T-helper 1 cell treated with Interleukin-12 subunit alpha and Interleukin-12 subunit beta and Interleukin-4 antibody, amounts not matched to agents 30 ng/mL and 1 ng/mL, for 36 hours (primary cell): ENCODE measurements around the gene HDDC2. TPM values are rescaled to one million over a fixed set of nuclear protein-coding genes. Genes with fewer than 3 reads are reported as not detected.

ENCODE experiments used
- intact Hi-C: fragments of 100-400 bp; cut with micrococcal nuclease; formaldehyde crosslinking; loops from one replicate; pipeline ENCODE4 v1.15.1; 2024
- total RNA-seq: library from RNA; stranded (reverse); gene quantifications from 2 replicates; pipeline ENCODE4 v1.2.3, GENCODE V29; 2022

The HDDC2 gene
- total RNA-seq, 1 donor from 2014 or later: 52.4 TPM

- intact Hi-C loops: no loop called here
Observed at GRCh38 chr6:125271486-125272159, 30.1 kb downstream of the HDDC2 start.

- intact Hi-C loops: no loop called here
Observed at GRCh38 chr6:125270380-125270779, 31.4 kb downstream of the HDDC2 start.

DNA sequence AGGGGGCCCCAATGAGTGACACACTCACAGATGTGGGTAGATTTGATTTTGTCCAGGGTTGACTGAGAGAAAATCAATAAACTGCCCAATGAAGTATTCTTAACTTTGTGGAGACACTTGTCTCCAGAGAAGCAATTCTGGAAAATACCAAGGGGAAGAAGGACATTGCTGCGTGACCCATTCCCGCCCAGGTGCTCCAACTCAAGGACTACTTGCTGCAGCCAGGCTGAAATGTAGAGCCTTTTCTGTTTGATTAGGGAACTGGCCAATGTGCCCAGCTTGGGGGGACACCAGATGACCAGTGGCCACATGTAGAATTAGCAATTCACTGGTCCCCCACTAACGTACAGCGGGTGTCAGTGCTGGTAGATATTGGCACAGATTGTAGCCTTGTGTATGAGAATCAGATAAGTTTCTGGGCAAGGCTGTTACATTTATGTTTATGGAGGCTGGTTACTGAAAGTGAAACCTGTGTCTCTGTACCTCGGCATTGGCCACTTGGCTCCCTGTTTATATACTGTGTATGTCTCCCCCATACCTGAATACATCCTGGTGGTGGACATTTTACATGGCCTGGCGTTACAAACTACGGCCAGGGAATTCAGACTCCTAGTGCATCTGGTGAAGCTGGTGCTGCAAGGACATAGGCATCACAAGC is 32.3 kb downstream of the HDDC2 start:
- intact Hi-C loops: no loop called here

GRCh38 chr6:125268765-125269164 is 33.0 kb downstream of the HDDC2 start:
- intact Hi-C loops: no loop called here

GRCh38 chr6:125267806-125268523 is 33.8 kb downstream of the HDDC2 start:
- intact Hi-C loops: no loop called here

DNA sequence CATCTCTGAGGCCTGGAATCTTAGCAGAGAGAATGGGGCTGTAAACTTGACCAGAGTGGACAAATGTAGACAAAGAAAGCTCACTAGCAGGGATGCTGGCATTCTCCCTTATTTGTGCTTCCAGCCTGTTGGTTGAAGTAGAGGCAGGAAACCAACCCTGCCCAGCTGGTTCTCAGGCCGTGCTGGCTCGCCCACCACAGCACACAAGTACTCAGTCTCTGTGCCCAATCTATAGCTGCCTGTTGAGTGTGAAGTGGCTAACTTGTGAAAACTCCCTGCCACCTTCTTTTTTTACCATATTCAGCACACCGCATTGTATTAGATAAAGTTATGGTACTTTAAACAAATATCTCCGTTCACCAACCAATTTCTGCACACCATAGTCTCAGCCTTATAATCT is 37.3 kb downstream of the HDDC2 start:
- intact Hi-C loops: no loop called here

DNA sequence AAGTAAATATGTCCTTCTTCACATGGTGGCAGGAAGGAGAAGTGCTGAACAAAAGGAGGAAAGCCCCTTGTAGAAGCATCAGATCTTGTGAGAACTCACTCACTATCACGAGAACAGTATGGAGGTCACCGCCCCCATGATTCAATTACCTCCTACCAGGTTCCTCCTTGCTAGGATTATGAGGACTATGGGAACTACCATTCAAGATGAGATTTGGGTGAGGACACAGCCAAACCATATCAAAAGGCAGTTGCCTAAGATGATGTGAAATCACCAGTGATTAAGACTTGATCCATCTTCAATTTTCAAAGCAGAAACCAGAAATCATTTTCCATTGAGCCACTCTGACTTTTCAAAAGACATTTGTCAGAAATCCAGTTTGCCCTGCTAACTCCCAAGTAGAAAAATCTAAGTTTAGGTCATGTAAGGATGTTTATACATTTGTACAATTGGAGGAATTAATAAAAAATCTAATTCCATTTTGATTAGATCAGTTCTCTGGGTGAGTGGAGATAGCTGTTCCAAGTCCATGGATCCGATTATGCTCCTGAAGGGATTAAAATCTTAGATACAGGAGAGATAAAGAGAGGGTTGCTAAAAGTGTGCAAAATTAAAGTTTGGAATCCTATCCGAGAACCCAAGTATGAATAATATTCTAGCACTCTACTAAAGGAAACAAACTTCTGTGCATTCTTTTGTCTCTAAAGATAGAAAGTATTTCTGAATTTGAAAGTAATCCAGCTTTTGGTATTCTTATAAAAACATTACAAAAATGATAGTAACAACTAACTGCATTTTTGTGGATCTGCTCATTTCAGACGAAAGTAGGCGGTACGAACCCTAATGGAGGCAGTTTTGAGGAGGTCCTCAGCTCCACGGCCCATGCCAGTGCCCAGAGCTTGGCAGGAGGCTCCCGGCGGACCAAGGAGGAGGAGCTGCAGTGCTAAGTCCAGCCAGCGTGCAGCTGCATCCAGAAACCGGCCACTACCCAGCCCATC is 39.5 kb downstream of the HDDC2 start:
- intact Hi-C loops: no loop called here

- intact Hi-C loops: no loop called here
Observed at GRCh38 chr6:125259354-125259736, 42.4 kb downstream of the HDDC2 start.

GRCh38 chr6:125258651-125259353 is 43.0 kb downstream of the HDDC2 start:
- intact Hi-C loops: no loop called here

GRCh38 chr6:125257351-125257750 is 44.4 kb downstream of the HDDC2 start:
- intact Hi-C loops: no loop called here

DNA sequence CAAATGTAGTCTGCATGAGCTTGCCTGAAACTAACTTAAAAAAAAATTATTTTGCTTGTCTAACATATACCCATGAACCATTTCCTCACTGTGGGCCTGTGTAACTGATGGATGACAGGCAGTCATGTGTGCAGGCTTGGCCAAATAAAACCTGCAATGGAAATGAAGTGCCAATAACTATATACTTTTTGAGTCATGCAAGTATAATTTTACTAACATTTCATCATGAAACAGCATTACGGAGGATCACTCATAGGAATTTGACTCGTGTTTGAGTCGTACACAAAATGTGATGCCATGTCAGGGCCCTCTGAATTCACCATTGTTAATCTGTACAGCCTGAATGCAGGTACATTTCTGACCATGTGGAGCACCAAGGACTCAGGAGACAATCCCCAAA is 46.6 kb downstream of the HDDC2 start:
- intact Hi-C loops: no loop called here

DNA sequence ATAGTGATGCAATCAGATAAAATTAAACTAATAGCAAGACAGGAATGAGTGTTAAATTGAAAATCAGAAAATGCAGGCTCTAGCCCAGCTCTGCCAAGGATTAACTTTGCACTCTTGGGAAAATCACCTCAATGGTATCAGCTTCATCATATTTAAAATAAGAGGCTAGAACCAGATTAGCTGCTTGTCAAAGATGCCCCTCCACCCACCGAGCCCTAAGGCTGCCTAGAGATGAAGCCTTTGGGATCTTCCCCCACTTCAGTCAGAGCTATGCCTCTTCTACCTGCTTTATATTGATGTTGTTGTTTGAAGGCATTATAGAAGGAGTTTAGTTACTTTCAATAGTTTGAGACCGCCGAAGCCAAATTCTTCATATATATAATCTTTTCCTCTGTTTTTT is 47.4 kb downstream of the HDDC2 start:
- intact Hi-C loops: no loop called here

DNA sequence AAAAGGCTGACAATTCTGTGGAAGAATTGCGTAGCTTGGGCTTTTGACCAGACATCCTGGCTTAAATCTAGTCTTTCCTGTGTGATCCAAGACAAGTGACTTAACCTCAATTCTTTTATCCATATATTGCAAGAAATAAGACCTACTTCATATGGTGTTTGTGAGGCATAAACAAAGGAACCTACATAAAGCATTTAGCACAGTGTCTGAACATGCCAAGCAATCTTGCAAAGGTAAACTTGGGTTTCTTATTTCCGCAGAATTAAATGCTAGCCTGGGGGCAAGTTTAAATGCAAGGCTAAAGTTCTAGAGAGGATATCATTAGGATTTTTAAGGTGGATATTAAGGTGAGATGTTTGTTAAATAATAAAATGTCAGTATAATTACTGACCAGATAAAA is 47.9 kb downstream of the HDDC2 start:
- intact Hi-C loops: no loop called here

DNA sequence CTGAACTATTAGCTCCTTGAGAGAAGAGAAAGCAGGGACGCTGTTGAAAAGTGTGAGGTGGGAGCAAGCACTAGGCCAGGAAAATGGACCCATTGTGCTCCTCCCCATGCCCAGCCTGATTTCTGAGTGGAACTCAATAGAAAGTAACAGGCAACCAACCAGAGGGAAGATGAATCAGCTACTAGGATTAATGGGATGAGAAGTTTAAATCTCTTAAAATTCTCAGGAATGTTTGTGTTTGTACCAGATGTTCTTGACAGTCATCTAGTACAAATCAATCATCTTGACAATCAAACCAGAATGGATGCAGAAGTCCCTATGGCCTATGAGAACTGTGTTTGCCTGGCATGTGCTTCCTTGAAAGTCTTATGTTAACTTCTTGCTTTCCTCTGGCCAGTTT is 48.9 kb downstream of the HDDC2 start:
- intact Hi-C loops: no loop called here

- intact Hi-C loops: no loop called here
Observed at GRCh38 chr6:125251516-125252220, 50.1 kb downstream of the HDDC2 start.

DNA sequence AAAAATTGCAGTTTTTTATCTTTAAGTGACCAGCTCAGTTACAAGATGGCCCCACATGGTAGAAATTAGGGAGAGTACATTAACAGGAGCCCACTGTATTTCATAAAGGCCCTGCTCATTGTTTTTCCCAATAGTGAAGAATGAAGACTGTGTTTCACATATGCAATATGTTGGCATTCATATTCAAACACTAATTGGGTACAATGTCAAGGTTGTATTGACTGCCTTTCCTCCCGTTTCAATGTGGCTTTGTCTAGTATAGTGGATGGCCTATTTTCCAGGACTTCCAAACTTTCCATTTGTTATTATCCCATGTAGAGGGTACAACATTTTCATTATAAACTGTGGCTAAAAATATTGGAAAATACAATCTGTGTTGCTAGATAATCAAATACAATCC is 51.3 kb downstream of the HDDC2 start:
- intact Hi-C loops: no loop called here

- intact Hi-C loops: no loop called here
Observed at GRCh38 chr6:125248136-125248535, 53.6 kb downstream of the HDDC2 start.

GRCh38 chr6:125246566-125246965 is 55.2 kb downstream of the HDDC2 start:
- intact Hi-C loops: no loop called here

DNA sequence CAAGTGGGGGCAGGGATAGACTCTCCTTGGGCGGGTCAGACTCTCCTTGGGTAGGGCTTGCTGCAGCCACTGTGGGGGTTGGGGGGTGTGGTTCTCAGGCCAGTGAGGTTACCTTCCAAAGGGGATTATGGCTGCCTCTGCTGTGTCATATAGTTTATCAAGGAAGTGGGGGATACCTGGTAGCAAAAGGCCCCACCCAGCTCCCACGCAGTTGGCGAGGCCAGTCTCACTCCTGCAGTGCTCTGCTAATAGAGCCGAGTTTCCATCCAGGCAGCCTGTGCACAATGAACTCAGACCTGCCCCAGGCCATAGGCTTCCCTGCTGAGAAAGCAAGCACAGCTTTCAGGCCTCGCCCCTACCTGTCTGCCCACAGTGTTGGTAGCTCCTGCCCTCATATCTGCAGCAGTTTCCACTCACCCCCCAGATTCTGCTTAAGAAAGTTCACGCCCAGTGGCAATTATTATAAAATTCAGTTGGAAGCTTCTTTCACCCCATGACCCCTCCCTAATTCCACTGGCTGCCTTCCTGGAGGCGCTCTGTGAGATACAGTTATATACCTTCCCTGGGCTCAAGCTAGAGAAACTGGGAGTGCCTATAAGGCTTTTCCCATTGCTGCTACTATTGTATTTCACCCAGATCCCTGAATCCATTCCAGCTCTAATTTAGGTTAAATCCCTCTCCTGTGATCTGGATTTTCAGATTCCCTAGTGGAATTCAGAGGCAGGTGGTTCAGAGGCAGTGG is 56.1 kb downstream of the HDDC2 start:
- intact Hi-C loops: no loop called here
